Cardiac muscle cell (in vitro differentiated cells and primary cell): ENCODE results near the gene MCRIP2. TPM values are rescaled to one million over a fixed set of nuclear protein-coding genes. Genes with fewer than 3 reads are reported as not detected.

Experiments
- DNase-seq, 2 donors: peaks; one replicate each; pipeline versions ENCODE4 v3.0.0 to v3.0.0-alpha.2; 2010 to 2017; ENCODE audit warnings: low read depth in 1 of 2, low spot score in 1 of 2
- H3K27ac ChIP-seq: fragments of 200-600 bp; sonication (generic); 2 replicates; pipeline ENCODE4 v1.5.1; 2016
- H3K27me3 ChIP-seq: fragments of 200-600 bp; sonication (generic); 2 replicates; pipeline ENCODE4 v1.6.0; 2016; ENCODE audit warnings: control low read depth
- H3K36me3 ChIP-seq: fragments of 200-600 bp; sonication (generic); 2 replicates; pipeline ENCODE4 v1.5.1; 2016; ENCODE audit warnings: control low read depth
- H3K4me1 ChIP-seq: fragments of 200-600 bp; sonication (generic); 2 replicates; pipeline ENCODE4 v1.8.1; 2017; ENCODE audit warnings: low read depth, mild to moderate bottlenecking, mixed run types
- H3K4me3 ChIP-seq: fragments of 200-600 bp; sonication (generic); 2 replicates; pipeline ENCODE4 v1.5.1; 2016; ENCODE audit warnings: mild to moderate bottlenecking
- H3K9me3 ChIP-seq: fragments of 200-600 bp; sonication (generic); 2 replicates; pipeline ENCODE4 v1.5.1; 2017; ENCODE audit warnings: low read depth, mild to moderate bottlenecking, control low read depth
- polyA plus RNA-seq: library from polyadenylated mRNA; unstranded; fragments of >200 nt; fragmentation: Nextera tagmentation; extraction: Ambion mirVana; gene quantifications from 2 replicates; pipeline ENCODE4 v1.2.1, GENCODE V29; 2016
- total RNA-seq: library from RNA; depleted of rRNA; stranded (reverse); fragments of >200 nt; gene quantifications from 2 replicates; pipeline ENCODE4 v1.2.3, GENCODE V29; 2016
- TF ChIP-seq, protein P1 (sequence below): IDR thresholded peaks from 2 replicates; pipeline ENCODE4 v1.5.1; 2012; ENCODE audit warnings: low read depth, mild to moderate bottlenecking, low read length

The MCRIP2 gene
- total and polyA plus RNA-seq, 2 experiments from 2014 or later, result 131 to 144 TPM

DNA sequence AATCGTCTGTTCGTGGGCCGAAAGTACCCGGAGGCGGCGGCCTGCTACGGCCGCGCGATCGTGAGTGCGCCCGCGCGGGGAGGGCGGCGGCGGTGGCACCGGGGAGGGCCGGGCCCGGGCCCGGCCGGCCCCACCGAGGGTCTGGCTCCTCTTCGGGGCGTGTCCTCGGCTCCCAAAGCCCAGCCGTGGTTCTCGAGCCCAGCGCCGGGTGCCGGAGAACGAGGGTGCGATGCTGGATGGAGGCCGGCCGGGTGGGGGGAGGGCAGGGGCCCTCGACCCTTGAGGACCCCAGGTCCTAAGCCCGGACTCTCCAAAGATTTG is 39.0 kb downstream of the MCRIP2 start:
- TF ChIP-seq, protein P1, sequence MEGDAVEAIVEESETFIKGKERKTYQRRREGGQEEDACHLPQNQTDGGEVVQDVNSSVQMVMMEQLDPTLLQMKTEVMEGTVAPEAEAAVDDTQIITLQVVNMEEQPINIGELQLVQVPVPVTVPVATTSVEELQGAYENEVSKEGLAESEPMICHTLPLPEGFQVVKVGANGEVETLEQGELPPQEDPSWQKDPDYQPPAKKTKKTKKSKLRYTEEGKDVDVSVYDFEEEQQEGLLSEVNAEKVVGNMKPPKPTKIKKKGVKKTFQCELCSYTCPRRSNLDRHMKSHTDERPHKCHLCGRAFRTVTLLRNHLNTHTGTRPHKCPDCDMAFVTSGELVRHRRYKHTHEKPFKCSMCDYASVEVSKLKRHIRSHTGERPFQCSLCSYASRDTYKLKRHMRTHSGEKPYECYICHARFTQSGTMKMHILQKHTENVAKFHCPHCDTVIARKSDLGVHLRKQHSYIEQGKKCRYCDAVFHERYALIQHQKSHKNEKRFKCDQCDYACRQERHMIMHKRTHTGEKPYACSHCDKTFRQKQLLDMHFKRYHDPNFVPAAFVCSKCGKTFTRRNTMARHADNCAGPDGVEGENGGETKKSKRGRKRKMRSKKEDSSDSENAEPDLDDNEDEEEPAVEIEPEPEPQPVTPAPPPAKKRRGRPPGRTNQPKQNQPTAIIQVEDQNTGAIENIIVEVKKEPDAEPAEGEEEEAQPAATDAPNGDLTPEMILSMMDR, result no peak
- peaks cover 24% of the 10 kb centered on the region for H3K36me3 ChIP-seq
- peak overlapping the region; percentile 92 for H3K27ac ChIP-seq
- no peaks in the 10 kb centered on the region for H3K27me3 ChIP-seq
- H3K4me3 ChIP-seq, result peak overlapping the region; percentile 95
- peaks cover 13% of the 10 kb centered on the region for H3K4me1 ChIP-seq
- no peaks in the 10 kb centered on the region for H3K9me3 ChIP-seq
- no peak for DNase-seq

DNA sequence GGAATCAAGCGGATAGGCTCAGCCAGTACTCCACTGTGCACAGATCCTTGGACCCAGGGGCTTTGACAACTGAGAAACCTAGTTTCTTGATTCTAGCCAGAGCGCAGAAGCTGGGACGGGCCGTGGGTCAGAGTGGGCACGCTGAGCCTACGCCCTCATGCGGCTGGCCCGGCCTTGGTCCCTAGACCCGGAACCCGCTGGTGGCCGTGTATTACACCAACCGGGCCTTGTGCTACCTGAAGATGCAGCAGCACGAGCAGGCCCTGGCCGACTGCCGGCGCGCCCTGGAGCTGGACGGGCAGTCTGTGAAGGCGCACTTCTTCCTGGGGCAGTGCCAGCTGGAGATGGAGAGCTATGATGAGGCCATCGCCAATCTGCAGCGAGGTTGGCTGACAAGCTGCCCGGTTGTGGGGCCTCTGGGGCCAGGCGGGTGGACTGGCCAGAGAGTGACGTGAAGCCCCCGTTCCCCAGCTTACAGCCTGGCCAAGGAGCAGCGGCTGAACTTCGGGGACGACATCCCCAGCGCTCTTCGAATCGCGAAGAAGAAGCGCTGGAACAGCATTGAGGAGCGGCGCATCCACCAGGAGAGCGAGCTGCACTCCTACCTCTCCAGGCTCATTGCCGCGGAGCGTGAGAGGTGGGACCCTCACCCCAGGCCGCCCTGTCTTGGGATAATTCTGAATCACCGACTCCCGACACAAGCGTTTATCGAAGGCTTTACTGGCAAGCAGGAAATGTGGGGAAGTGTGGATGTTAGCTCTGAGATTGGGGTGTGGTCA is 39.5 kb downstream of the MCRIP2 start:
- H3K4me3 ChIP-seq, result peak overlapping the region; percentile 95
- peaks cover 24% of the 10 kb centered on the region for H3K36me3 ChIP-seq
- H3K4me1 ChIP-seq, result peaks cover 13% of the 10 kb centered on the region
- H3K27me3 ChIP-seq, result no peaks in the 10 kb centered on the region
- H3K9me3 ChIP-seq, result no peaks in the 10 kb centered on the region
- H3K27ac ChIP-seq, result peak overlapping the region; percentile 92
- DNase-seq, result peak; percentile 40 to 63
- TF ChIP-seq, protein P1, result peak; percentile 18

DNA sequence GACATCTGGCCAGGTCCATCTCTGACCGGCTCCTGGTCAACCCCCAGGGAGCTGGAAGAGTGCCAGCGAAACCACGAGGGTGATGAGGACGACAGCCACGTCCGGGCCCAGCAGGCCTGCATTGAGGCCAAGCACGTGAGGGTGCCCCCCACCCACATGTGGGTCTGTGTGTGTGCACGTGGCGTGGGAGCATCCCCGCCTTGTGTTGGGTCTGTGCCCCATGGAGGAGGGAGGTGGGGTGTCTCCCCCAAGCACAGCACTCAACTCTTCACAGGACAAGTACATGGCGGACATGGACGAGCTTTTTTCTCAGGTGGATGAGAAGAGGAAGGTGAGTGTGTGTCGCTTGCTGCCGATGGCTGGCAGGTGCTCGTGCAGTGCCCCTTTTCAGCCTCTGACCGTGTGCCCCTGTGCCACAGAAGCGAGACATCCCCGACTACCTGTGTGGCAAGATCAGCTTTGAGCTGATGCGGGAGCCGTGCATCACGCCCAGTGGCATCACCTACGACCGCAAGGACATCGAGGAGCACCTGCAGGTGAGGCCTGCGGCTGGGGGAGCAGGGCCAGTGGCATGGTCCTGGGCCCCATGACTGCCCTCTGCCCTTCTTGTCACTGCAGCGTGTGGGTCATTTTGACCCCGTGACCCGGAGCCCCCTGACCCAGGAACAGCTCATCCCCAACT is 40.3 kb downstream of the MCRIP2 start:
- Histone ChIP-seq H3K9me3 (no peaks in the 10 kb centered on the region), H3K27me3 (no peaks in the 10 kb centered on the region), H3K4me3 (no peak overlapping the region), H3K4me1 (peaks cover 13% of the 10 kb centered on the region), H3K27ac (no peak overlapping the region), H3K36me3 (peaks cover 29% of the 10 kb centered on the region)
- DNase-seq, result peak in 1 of 2 donors; percentile 43
- TF ChIP-seq, protein P1, result no peak

DNA sequence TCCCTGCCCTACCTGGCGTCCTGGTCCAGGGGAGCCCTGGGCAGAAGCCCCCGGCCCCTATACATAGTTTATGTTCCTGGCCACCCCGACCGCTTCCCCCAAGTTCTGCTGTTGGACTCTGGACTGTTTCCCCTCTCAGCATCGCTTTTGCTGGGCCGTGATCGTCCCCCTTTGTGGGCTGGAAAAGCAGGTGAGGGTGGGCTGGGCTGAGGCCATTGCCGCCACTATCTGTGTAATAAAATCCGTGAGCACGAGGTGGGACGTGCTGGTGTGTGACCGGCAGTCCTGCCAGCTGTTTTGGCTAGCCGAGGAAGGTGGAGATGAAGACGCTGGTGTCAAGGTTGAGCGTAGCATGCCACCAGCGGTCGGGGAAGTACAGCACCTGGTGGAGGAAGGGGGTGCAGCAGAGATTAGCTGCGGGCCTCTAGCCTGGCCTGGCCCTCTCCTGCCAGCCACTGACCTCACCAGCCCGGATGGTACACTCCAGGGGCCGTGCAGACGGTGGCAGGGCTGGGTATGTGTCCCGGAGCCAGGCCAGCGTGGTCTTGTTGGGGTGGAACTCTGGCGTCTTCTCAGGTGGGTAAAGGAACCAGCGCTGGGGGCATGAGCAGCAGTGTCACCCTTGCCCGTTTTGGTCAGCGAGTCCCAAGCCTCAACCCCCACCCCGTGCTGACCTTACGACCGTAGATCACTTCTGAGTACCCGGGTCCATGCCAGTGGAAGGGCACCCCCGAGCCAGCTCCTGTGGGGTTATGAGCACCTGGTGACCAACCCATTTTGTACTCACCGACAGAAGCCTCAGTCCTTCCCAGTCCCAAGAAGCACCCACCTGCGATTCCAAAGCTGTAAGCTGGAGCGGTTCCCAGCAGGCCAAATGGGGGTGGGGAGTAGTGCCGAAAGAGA is 41.1 kb downstream of the MCRIP2 start:
- peaks cover 13% of the 10 kb centered on the region for H3K4me1 ChIP-seq
- no peaks in the 10 kb centered on the region for H3K9me3 ChIP-seq
- DNase-seq, result no peak
- H3K36me3 ChIP-seq, result peaks cover 32% of the 10 kb centered on the region
- H3K27me3 ChIP-seq, result no peaks in the 10 kb centered on the region
- no peak overlapping the region for H3K4me3 ChIP-seq
- TF ChIP-seq, protein P1, result no peak
- H3K27ac ChIP-seq, result peak overlapping the region; percentile 7

DNA sequence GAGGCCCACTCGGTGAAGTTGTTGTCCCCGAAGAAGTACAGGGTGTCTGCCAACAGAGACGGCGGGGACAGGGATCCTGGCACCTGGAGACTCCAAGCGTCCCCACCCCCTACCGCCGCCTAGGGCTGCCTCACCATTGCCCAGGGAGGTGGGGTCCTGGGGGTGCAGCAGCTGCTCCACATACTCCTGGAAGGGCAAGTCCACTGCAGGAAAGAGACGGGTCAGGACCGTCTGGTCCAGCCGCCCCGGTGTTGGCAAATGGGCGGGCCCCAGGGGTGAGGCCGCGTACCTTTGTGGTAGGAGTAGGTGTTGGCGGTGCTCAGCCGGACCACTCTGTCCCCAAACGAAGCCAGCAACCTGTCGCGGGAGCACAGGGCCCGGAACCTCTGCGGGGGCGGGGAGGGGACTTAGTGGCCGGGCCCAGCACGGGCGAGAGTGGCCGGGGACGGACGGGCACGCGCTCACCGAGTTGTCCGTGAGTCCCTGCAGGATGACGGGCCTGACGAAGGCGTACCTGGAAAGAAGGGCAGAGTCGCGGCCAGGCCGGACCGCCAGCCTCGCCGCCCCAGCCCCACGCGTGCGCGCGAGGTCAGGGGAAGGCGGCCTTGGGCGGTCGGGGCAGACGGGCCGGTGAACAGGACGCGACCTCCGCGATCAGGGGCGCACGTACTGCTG is 41.9 kb downstream of the MCRIP2 start:
- TF ChIP-seq, protein P1, result no peak
- no peaks in the 10 kb centered on the region for H3K9me3 ChIP-seq
- H3K27me3 ChIP-seq, result no peaks in the 10 kb centered on the region
- H3K36me3 ChIP-seq, result peaks cover 32% of the 10 kb centered on the region
- no peak for DNase-seq
- peaks cover 13% of the 10 kb centered on the region for H3K4me1 ChIP-seq
- peak overlapping the region; percentile 71 for H3K4me3 ChIP-seq
- peak overlapping the region; percentile 71 for H3K27ac ChIP-seq
